ENCODE measurements around the gene DAB2IP. TPM values are rescaled to one million over a fixed set of nuclear protein-coding genes. Genes with fewer than 3 reads are reported as not detected.

DAB2IP gene
- total RNA-seq, 1 donor from 2014 or later = 38.0 TPM

- Histone ChIP-seq H3K27me3 (ENCODE audit: control insufficient read depth, insufficient read depth, low read length) (no peaks in the 10 kb centered on the region), H3K36me3 (ENCODE audit: control insufficient read depth, insufficient read depth, low read length) (no peaks in the 10 kb centered on the region), H3K4me3 (ENCODE audit: low read depth, low read length) (no peak overlapping the region)
- no peak for DNase-seq (ENCODE audit: low read depth)
- TF ChIP-seq, protein P1, sequence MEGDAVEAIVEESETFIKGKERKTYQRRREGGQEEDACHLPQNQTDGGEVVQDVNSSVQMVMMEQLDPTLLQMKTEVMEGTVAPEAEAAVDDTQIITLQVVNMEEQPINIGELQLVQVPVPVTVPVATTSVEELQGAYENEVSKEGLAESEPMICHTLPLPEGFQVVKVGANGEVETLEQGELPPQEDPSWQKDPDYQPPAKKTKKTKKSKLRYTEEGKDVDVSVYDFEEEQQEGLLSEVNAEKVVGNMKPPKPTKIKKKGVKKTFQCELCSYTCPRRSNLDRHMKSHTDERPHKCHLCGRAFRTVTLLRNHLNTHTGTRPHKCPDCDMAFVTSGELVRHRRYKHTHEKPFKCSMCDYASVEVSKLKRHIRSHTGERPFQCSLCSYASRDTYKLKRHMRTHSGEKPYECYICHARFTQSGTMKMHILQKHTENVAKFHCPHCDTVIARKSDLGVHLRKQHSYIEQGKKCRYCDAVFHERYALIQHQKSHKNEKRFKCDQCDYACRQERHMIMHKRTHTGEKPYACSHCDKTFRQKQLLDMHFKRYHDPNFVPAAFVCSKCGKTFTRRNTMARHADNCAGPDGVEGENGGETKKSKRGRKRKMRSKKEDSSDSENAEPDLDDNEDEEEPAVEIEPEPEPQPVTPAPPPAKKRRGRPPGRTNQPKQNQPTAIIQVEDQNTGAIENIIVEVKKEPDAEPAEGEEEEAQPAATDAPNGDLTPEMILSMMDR (IDR thresholded peaks at IDR 0.05; ENCODE audit: insufficient read depth, low read length, poor library complexity, severe bottlenecking) = no peak
Measured at GRCh38 chr9:121648172-121648571, 3.3 kb upstream of the DAB2IP start.

DNA sequence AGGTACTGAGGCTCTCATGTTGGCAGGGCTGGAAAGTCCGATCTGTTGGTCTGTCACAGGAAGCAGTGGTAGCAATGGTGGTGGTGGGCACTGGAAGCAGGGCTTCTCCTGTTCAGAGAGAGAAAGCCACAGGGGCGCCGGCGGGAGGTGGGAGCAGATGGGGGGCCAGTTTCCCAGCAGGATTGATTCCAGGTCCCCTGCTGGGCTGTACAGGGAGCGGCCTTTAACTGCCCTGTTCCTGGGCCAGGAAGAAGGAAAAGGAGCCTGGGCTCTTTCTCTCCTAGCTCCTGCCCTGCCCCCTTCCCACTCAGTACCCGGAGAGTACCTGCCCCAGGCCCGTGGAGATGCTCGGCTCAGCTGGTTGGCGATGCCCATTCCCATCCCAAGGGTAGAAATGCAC, 2.6 kb upstream of the DAB2IP start:
- DNase-seq (ENCODE audit: low read depth) = no peak
- TF ChIP-seq, protein P1 (IDR thresholded peaks at IDR 0.05; ENCODE audit: insufficient read depth, low read length, poor library complexity, severe bottlenecking) = no peak
- no peak overlapping the region for H3K4me3 ChIP-seq (ENCODE audit: low read depth, low read length)
- no peaks in the 10 kb centered on the region for H3K36me3 ChIP-seq (ENCODE audit: control insufficient read depth, insufficient read depth, low read length)
- H3K27me3 ChIP-seq (ENCODE audit: control insufficient read depth, insufficient read depth, low read length) = peaks cover 3% of the 10 kb centered on the region

GRCh38 chr9:121649476-121650216, 1.8 kb upstream of the DAB2IP start:
- Histone ChIP-seq H3K4me3 (ENCODE audit: low read depth, low read length) (no peak overlapping the region), H3K27me3 (ENCODE audit: control insufficient read depth, insufficient read depth, low read length) (peaks cover 3% of the 10 kb centered on the region), H3K36me3 (ENCODE audit: control insufficient read depth, insufficient read depth, low read length) (no peaks in the 10 kb centered on the region)
- TF ChIP-seq, protein P1 (IDR thresholded peaks at IDR 0.05; ENCODE audit: insufficient read depth, low read length, poor library complexity, severe bottlenecking) = no peak
- DNase-seq (ENCODE audit: low read depth) = no peak

DNA sequence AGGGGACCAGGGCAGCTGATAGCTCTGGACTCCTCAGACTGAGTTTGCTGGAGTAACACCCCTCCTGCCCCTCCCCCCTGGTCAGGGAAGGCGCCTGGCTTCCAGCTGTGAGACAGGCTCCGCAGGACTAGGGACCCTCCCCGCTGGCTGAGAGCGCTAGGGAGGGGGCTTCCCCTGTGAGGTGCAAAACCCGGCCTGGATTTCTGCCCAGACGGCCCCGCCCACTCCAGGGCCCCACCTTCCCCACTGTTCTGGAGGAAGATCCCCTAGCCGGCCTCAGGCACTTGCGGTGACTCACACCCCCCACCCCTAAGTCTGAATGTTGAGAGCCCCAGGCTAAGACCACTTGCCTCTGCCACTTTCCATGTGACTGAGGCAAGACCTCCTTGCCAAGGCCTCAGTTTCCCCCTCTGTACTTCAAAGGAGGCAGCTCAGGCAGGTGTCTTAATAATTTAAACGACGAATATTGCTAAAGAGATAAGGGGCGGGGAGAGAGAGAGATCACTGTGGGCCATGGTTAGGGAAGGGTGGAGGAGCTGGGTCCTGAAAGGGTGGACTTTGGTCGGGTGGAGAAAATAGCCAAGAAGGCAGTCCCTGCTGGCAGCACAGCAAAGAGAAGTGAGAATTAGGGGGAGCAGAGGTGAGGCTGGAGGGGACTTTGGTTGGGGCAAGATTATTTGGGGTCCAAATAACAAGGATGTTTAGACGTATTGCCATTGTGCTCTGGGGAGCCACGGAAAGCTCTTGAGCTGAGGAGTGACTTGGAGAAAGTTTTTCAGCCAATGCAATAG, 1.0 kb upstream of the DAB2IP start:
- Histone ChIP-seq H3K27me3 (ENCODE audit: control insufficient read depth, insufficient read depth, low read length) (peaks cover 3% of the 10 kb centered on the region), H3K4me3 (ENCODE audit: low read depth, low read length) (no peak overlapping the region), H3K36me3 (ENCODE audit: control insufficient read depth, insufficient read depth, low read length) (no peaks in the 10 kb centered on the region)
- no peak for DNase-seq (ENCODE audit: low read depth)
- TF ChIP-seq, protein P1 (IDR thresholded peaks at IDR 0.05; ENCODE audit: insufficient read depth, low read length, poor library complexity, severe bottlenecking) = no peak

DNA sequence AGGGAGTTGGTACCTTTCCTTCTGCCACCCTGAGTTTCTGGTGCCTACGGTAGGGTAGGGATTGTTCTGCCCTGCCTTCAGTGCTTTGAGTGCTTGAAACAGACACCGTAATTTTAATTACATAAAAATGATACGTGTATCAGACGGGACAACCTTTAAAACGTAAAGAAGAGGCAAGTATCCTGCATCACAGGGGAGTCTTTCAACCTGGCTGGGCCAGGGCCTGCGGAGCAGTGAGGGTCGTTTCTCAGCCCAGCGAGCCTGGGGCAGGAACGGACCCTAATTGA, 483 bp upstream of the DAB2IP start:
- TF ChIP-seq, protein P1 (IDR thresholded peaks at IDR 0.05; ENCODE audit: insufficient read depth, low read length, poor library complexity, severe bottlenecking) = no peak
- Histone ChIP-seq H3K4me3 (ENCODE audit: low read depth, low read length) (peak overlapping the region; percentile 68), H3K36me3 (ENCODE audit: control insufficient read depth, insufficient read depth, low read length) (no peaks in the 10 kb centered on the region), H3K27me3 (ENCODE audit: control insufficient read depth, insufficient read depth, low read length) (peaks cover 3% of the 10 kb centered on the region)
- DNase-seq (ENCODE audit: low read depth) = no peak
